B cell (primary cell): ENCODE data around the gene FBN2. TPM values are rescaled to one million over a fixed set of nuclear protein-coding genes. Genes with fewer than 3 reads are reported as not detected.

Experiments
- ATAC-seq: fragments of 200-7000 bp; cut with Tn5 transposase; one replicate; pipeline ENCODE4 v1.10.0; 2021; ENCODE audit warnings: low read depth, mild to moderate bottlenecking, moderate number of reproducible peaks, moderate library complexity
- CTCF ChIA-PET: fragments of 350-600 bp; sonication (Branson Sonifier 250); formaldehyde crosslinking; loops from one replicate; lab custom pipeline; 2021; ENCODE audit warnings: antibody characterized with exemption, inconsistent platforms; lab: Charles Lee
- POLR2A ChIA-PET: fragments of 350-600 bp; sonication (Branson Sonifier 250); formaldehyde crosslinking; loops from one replicate; lab custom pipeline; 2021; ENCODE audit warnings: antibody characterized with exemption; lab: Charles Lee
- DNase-seq: peaks from one replicate; pipeline ENCODE4 v3.0.0; 2013
- H2AFZ ChIP-seq: 2 replicates; pipeline ENCODE4 v1.6.1; 2012; ENCODE audit warnings: mild to moderate bottlenecking, low read depth, low read length; ENCODE audit not compliant: insufficient read depth, poor library complexity, severe bottlenecking
- H3K27ac ChIP-seq, 2 donors: 1 replicate in 1 of 2; 2 replicates in 1 of 2; pipeline ENCODE4 v1.5.1; 2012 to 2013; ENCODE audit warnings: low read length in 2 of 2, mild to moderate bottlenecking in 2 of 2, moderate library complexity in 1 of 2
- H3K27me3 ChIP-seq, 4 experiments: fragments of 200-600 bp in 1 of 4; sonication (generic) in 1 of 4; replicated peaks in 1 of 4; 1 replicate in 2 of 4; 2 replicates in 2 of 4; pipeline versions ENCODE4 v1.6.1 to v1.7.0; 2013 to 2016; ENCODE audit warnings: low read length in 3 of 4, mild to moderate bottlenecking in 2 of 4, mixed read lengths in 1 of 4, moderate library complexity in 1 of 4; ENCODE audit not compliant: insufficient read depth in 4 of 4, control insufficient read depth in 3 of 4; ENCODE audit errors: control extremely low read depth in 1 of 4
- H3K36me3 ChIP-seq, 2 experiments: replicated peaks in 1 of 2; 1 replicate in 1 of 2; 2 replicates in 1 of 2; pipeline versions ENCODE4 v1.6.1 to v1.7.1; 2013; ENCODE audit warnings: low read length in 1 of 2; ENCODE audit not compliant: insufficient read depth in 2 of 2, control insufficient read depth in 1 of 2; ENCODE audit errors: control extremely low read depth in 1 of 2, extremely low read depth in 1 of 2
- H3K4me1 ChIP-seq, 2 donors: fragments of 200-600 bp in 1 of 2; sonication (generic) in 1 of 2; 1 replicate in 1 of 2; 2 replicates in 1 of 2; pipeline versions ENCODE4 v1.5.1 to v1.6.1; 2013 to 2017; ENCODE audit warnings: low read length in 2 of 2; ENCODE audit not compliant: control insufficient read depth in 2 of 2, insufficient read depth in 2 of 2
- H3K4me2 ChIP-seq: replicated peaks from 2 replicates; pipeline ENCODE3; 2012; ENCODE audit warnings: mild to moderate bottlenecking, low read depth, low read length; ENCODE audit not compliant: poor library complexity, severe bottlenecking
- H3K4me3 ChIP-seq, 5 experiments: fragments of 200-600 bp in 1 of 5; sonication (generic) in 1 of 5; 1 replicate in 3 of 5; 2 replicates in 2 of 5; pipeline versions ENCODE4 v1.5.1 to v1.7.0; 2011 to 2016; ENCODE audit warnings: low read length in 4 of 5, mild to moderate bottlenecking in 4 of 5, low read depth in 2 of 5, control low read depth in 1 of 5, moderate library complexity in 1 of 5; ENCODE audit not compliant: insufficient read depth in 1 of 5; ENCODE audit errors: control extremely low read depth in 1 of 5, extremely low read depth in 1 of 5
- H3K79me2 ChIP-seq: fragments of 200-600 bp; sonication (generic); one replicate; pipeline ENCODE4 v1.6.0; 2016; ENCODE audit warnings: low read length; ENCODE audit not compliant: control insufficient read depth, insufficient read depth
- H3K9ac ChIP-seq: fragments of 200-600 bp; sonication (generic); 2 replicates; pipeline ENCODE4 v1.6.1; 2017; ENCODE audit warnings: mild to moderate bottlenecking, low read length, moderate library complexity
- H3K9me3 ChIP-seq, 3 donors: one replicate each; pipeline versions ENCODE4 v1.6.1 to v1.7.1; 2013; ENCODE audit warnings: low read length in 2 of 3; ENCODE audit not compliant: control insufficient read depth in 2 of 3, insufficient read depth in 1 of 3; ENCODE audit errors: control extremely low read depth in 1 of 3
- H4K20me1 ChIP-seq: 2 replicates; pipeline ENCODE4 v1.6.0; 2012; ENCODE audit warnings: mild to moderate bottlenecking, low read length; ENCODE audit not compliant: insufficient read depth, control insufficient read depth, poor library complexity, severe bottlenecking
- H3K27ac Mint-ChIP-seq: one replicate; pipeline ENCODE4 v1.8.0; 2021; ENCODE audit warnings: mixed read lengths
- H3K27me3 Mint-ChIP-seq: one replicate; pipeline ENCODE4 v1.8.0; 2021; ENCODE audit warnings: mixed read lengths
- H3K4me1 Mint-ChIP-seq: one replicate; pipeline ENCODE4 v1.8.0; 2021; ENCODE audit warnings: mixed read lengths
- H3K4me3 Mint-ChIP-seq: one replicate; pipeline ENCODE4 v1.8.0; 2021; ENCODE audit warnings: mixed read lengths
- H3K9me3 Mint-ChIP-seq: one replicate; pipeline ENCODE4 v1.8.0; 2022; ENCODE audit warnings: mixed read lengths; ENCODE audit not compliant: insufficient read depth
- EZH2 ChIP-seq: IDR thresholded peaks from 2 replicates; pipeline ENCODE4 v1.6.1; 2012; ENCODE audit warnings: borderline replicate concordance, low read depth, mild to moderate bottlenecking, moderate library complexity, low read length; ENCODE audit not compliant: insufficient read depth, poor library complexity, severe bottlenecking
- WGBS: methylation state at CpG from one replicate; pipeline ENCODE4 v1.1.5; 2013; ENCODE audit warnings: missing lambda C conversion rate; ENCODE audit not compliant: insufficient coverage; 5-methylcytosine and 5-hydroxymethylcytosine counted together
- intact Hi-C: fragments of 100-400 bp; cut with micrococcal nuclease; formaldehyde crosslinking; loops from one replicate; pipeline ENCODE4 v1.10.0; 2022
- polyA plus RNA-seq: library from polyadenylated mRNA; depleted of rRNA; stranded (reverse); fragments of >200 nt; gene quantifications from 2 replicates; pipeline ENCODE4 v1.2.3, GENCODE V29; 2012
- total RNA-seq, 2 donors: library from RNA; stranded (reverse); fragments of 120-200 nt in 1 of 2; gene quantifications; 1 replicate in 1 of 2; 2 replicates in 1 of 2; pipeline versions ENCODE4 v1.2.3 to v1.2.4, GENCODE V29; 2013 to 2022
- TF ChIP-seq, protein P1 (sequence below): fragments of 200-600 bp; IDR thresholded peaks from one replicate; pipeline ENCODE4 v1.8.0; 2022; ENCODE audit warnings: antibody characterized with exemption, mild to moderate bottlenecking

The FBN2 gene
- total and polyA plus RNA-seq, 2 donors (not counting 1 experiment from before 2014, with no cell fraction given) = 0.03 TPM; not detected in 1

DNA sequence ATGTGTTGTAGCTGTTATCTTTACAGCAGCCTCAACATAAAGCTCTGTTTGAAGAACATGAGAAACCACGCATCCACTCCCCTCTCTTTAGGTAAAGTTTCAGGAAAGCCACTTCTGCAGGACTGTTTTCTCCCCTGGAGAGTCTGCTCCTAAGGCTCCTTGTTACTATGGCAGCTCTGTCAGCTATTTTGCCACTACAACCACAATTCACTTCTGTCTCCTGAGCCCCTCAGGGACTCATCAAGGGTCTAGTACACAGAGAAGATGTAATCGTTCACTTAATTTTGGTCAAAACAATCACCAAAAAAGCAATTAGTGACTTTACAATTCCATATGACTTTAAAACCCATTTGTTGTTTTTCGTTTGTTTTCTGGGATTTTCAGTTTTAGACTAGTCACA, 157.7 kb downstream of the FBN2 start:
- TF ChIP-seq EZH2 = no peak
- Histone ChIP-seq H3K36me3 (no peaks in the 10 kb centered on the region), H3K9me3 (no peaks in the 10 kb centered on the region), H2AFZ (no peak overlapping the region), H3K27me3 (no peaks in the 10 kb centered on the region), H3K79me2 (no peaks in the 10 kb centered on the region), H3K27ac (no peak overlapping the region), H3K4me2 (no peak overlapping the region), H3K4me3 (no peak overlapping the region), H3K9ac (no peak overlapping the region), H3K4me1 (no peaks in the 10 kb centered on the region), H4K20me1 (no peaks in the 10 kb centered on the region)
- Mint-ChIP-seq H3K27me3 (no peaks in the 10 kb centered on the region), H3K4me1 (no peaks in the 10 kb centered on the region), H3K4me3 (no peak overlapping the region), H3K27ac (no peak overlapping the region), H3K9me3 (no peaks in the 10 kb centered on the region)
- ChIA-PET CTCF (no interaction called here), POLR2A (no interaction called here)
- DNase-seq (no peak), ATAC-seq (no peak)
- WGBS = 94% methylated on average over 2 of the region's 3 CpGs
- intact Hi-C loops = no loop called here

DNA sequence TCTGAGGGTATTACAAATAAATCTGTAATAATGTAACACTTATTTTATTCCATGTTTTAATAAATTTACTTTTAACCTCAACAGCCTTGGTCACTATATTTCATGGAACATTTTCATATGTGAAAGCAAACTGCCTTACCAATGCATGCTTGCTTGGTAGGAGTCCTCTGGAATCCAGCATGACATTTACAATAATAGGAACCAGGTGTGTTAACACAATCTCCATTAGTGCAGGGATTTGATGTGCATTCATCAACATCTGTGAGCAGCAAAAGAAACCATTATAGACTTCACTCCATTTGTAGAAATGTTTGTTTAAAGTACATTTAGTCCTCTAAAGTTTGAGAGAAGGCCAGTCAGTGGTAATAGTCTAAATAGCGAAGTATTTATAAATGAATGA, 159.4 kb downstream of the FBN2 start:
- Mint-ChIP-seq H3K4me3 (no peak overlapping the region), H3K27ac (no peak overlapping the region), H3K27me3 (no peaks in the 10 kb centered on the region), H3K9me3 (no peaks in the 10 kb centered on the region), H3K4me1 (no peaks in the 10 kb centered on the region)
- Histone ChIP-seq H3K36me3 (no peaks in the 10 kb centered on the region), H3K27me3 (no peaks in the 10 kb centered on the region), H3K79me2 (no peaks in the 10 kb centered on the region), H3K27ac (no peak overlapping the region), H4K20me1 (no peaks in the 10 kb centered on the region), H3K9me3 (no peaks in the 10 kb centered on the region), H3K4me1 (no peaks in the 10 kb centered on the region), H2AFZ (no peak overlapping the region), H3K9ac (no peak overlapping the region), H3K4me2 (no peak overlapping the region), H3K4me3 (no peak overlapping the region)
- WGBS = no CpG with 5 or more reads among the region's 1 CpG
- ATAC-seq (no peak), DNase-seq (no peak)
- CTCF ChIA-PET = no interaction called here
- no peak for TF ChIP-seq EZH2
- TF ChIP-seq, protein P1, sequence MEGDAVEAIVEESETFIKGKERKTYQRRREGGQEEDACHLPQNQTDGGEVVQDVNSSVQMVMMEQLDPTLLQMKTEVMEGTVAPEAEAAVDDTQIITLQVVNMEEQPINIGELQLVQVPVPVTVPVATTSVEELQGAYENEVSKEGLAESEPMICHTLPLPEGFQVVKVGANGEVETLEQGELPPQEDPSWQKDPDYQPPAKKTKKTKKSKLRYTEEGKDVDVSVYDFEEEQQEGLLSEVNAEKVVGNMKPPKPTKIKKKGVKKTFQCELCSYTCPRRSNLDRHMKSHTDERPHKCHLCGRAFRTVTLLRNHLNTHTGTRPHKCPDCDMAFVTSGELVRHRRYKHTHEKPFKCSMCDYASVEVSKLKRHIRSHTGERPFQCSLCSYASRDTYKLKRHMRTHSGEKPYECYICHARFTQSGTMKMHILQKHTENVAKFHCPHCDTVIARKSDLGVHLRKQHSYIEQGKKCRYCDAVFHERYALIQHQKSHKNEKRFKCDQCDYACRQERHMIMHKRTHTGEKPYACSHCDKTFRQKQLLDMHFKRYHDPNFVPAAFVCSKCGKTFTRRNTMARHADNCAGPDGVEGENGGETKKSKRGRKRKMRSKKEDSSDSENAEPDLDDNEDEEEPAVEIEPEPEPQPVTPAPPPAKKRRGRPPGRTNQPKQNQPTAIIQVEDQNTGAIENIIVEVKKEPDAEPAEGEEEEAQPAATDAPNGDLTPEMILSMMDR = no peak
- POLR2A ChIA-PET = no interaction called here
- intact Hi-C loops = no loop called here
